ENCODE measurements around the gene STARD10.

The STARD10 gene

GRCh38 chr11:72724021-72724551 is 69.8 kb downstream of the STARD10 start:
- Histone ChIP-seq H3K36me3 (ENCODE audit: control insufficient read depth, insufficient read depth, low read length, severe bottlenecking) (no peaks in the 10 kb centered on the region), H3K9ac (ENCODE audit: low read length) (no peak overlapping the region), H3K4me3 (ENCODE audit: low read length) (no peak overlapping the region), H3K9me3 (ENCODE audit: control insufficient read depth, low read length) (no peaks in the 10 kb centered on the region), H3K4me1 (ENCODE audit: control insufficient read depth, insufficient read depth, low read length) (peaks cover 46% of the 10 kb centered on the region), H3K27me3 (replicated peaks; ENCODE audit: control insufficient read depth, insufficient read depth, low read length) (no peaks in the 10 kb centered on the region)
- DNase-seq (ENCODE audit: low read depth): no peak

- DNase-seq (ENCODE audit: low read depth): no peak
These were observed 70.3 kb downstream of the STARD10 start for GRCh38 chr11:72723508-72723907.

GRCh38 chr11:72722050-72722748 is 71.6 kb downstream of the STARD10 start:
- peaks cover 48% of the 10 kb centered on the region for H3K4me1 ChIP-seq (ENCODE audit: control insufficient read depth, insufficient read depth, low read length)
- peak overlapping the region; percentile 93 for H3K4me3 ChIP-seq (ENCODE audit: low read length)
- DNase-seq (ENCODE audit: low read depth): peak; percentile 95
- peak overlapping the region; percentile 96 for H3K9ac ChIP-seq (ENCODE audit: low read length)
- H3K36me3 ChIP-seq (ENCODE audit: control insufficient read depth, insufficient read depth, low read length, severe bottlenecking): peaks cover 12% of the 10 kb centered on the region
- H3K9me3 ChIP-seq (ENCODE audit: control insufficient read depth, low read length): no peaks in the 10 kb centered on the region
- H3K27me3 ChIP-seq (replicated peaks; ENCODE audit: control insufficient read depth, insufficient read depth, low read length): no peaks in the 10 kb centered on the region

More at GRCh38 chr11:72723508-72723907, 70.3 kb downstream of the STARD10 start:
- peaks cover 52% of the 10 kb centered on the region for H3K4me1 ChIP-seq (ENCODE audit: control insufficient read depth, insufficient read depth, low read length)
- no peak overlapping the region for H3K9ac ChIP-seq (ENCODE audit: low read length)
- peaks cover 5% of the 10 kb centered on the region for H3K36me3 ChIP-seq (ENCODE audit: control insufficient read depth, insufficient read depth, low read length, severe bottlenecking)
- no peaks in the 10 kb centered on the region for H3K9me3 ChIP-seq (ENCODE audit: control insufficient read depth, low read length)
- no peak overlapping the region for H3K4me3 ChIP-seq (ENCODE audit: low read length)
- no peaks in the 10 kb centered on the region for H3K27me3 ChIP-seq (replicated peaks; ENCODE audit: control insufficient read depth, insufficient read depth, low read length)

GRCh38 chr11:72721689-72722049 is 72.2 kb downstream of the STARD10 start:
- H3K4me1 ChIP-seq (ENCODE audit: control insufficient read depth, insufficient read depth, low read length): peaks cover 48% of the 10 kb centered on the region
- peak; percentile 52 for DNase-seq (ENCODE audit: low read depth)

GRCh38 chr11:72721276-72721675 is 72.6 kb downstream of the STARD10 start:
- no peaks in the 10 kb centered on the region for H3K27me3 ChIP-seq (replicated peaks; ENCODE audit: control insufficient read depth, insufficient read depth, low read length)
- peaks cover 21% of the 10 kb centered on the region for H3K36me3 ChIP-seq (ENCODE audit: control insufficient read depth, insufficient read depth, low read length, severe bottlenecking)
- H3K4me3 ChIP-seq (ENCODE audit: low read length): peak overlapping the region; percentile 93

More at GRCh38 chr11:72721689-72722049, 72.2 kb downstream of the STARD10 start:
- Histone ChIP-seq H3K27me3 (replicated peaks; ENCODE audit: control insufficient read depth, insufficient read depth, low read length) (no peaks in the 10 kb centered on the region), H3K36me3 (ENCODE audit: control insufficient read depth, insufficient read depth, low read length, severe bottlenecking) (peaks cover 17% of the 10 kb centered on the region), H3K9ac (ENCODE audit: low read length) (peak overlapping the region; percentile 96), H3K9me3 (ENCODE audit: control insufficient read depth, low read length) (no peaks in the 10 kb centered on the region), H3K4me3 (ENCODE audit: low read length) (peak overlapping the region; percentile 93)

GRCh38 chr11:72720784-72721183 is 73.1 kb downstream of the STARD10 start:
- H3K4me3 ChIP-seq (ENCODE audit: low read length): peak overlapping the region; percentile 93
- H3K9me3 ChIP-seq (ENCODE audit: control insufficient read depth, low read length): no peaks in the 10 kb centered on the region
- H3K4me1 ChIP-seq (ENCODE audit: control insufficient read depth, insufficient read depth, low read length): peaks cover 48% of the 10 kb centered on the region
- H3K36me3 ChIP-seq (ENCODE audit: control insufficient read depth, insufficient read depth, low read length, severe bottlenecking): peaks cover 23% of the 10 kb centered on the region
- DNase-seq (ENCODE audit: low read depth): no peak
- H3K9ac ChIP-seq (ENCODE audit: low read length): peak overlapping the region; percentile 96
- no peaks in the 10 kb centered on the region for H3K27me3 ChIP-seq (replicated peaks; ENCODE audit: control insufficient read depth, insufficient read depth, low read length)

More at GRCh38 chr11:72721276-72721675, 72.6 kb downstream of the STARD10 start:
- no peak for DNase-seq (ENCODE audit: low read depth)
- Histone ChIP-seq H3K9ac (ENCODE audit: low read length) (peak overlapping the region; percentile 96), H3K4me1 (ENCODE audit: control insufficient read depth, insufficient read depth, low read length) (peaks cover 48% of the 10 kb centered on the region), H3K9me3 (ENCODE audit: control insufficient read depth, low read length) (no peaks in the 10 kb centered on the region)

GRCh38 chr11:72720047-72720446 is 73.8 kb downstream of the STARD10 start:
- no peak for DNase-seq (ENCODE audit: low read depth)
- peak overlapping the region; percentile 96 for H3K9ac ChIP-seq (ENCODE audit: low read length)
- H3K4me3 ChIP-seq (ENCODE audit: low read length): peak overlapping the region; percentile 93
- H3K4me1 ChIP-seq (ENCODE audit: control insufficient read depth, insufficient read depth, low read length): peaks cover 48% of the 10 kb centered on the region
- H3K9me3 ChIP-seq (ENCODE audit: control insufficient read depth, low read length): no peaks in the 10 kb centered on the region
- peaks cover 23% of the 10 kb centered on the region for H3K36me3 ChIP-seq (ENCODE audit: control insufficient read depth, insufficient read depth, low read length, severe bottlenecking)
- no peaks in the 10 kb centered on the region for H3K27me3 ChIP-seq (replicated peaks; ENCODE audit: control insufficient read depth, insufficient read depth, low read length)

GRCh38 chr11:72719551-72719950 is 74.3 kb downstream of the STARD10 start:
- peaks cover 48% of the 10 kb centered on the region for H3K4me1 ChIP-seq (ENCODE audit: control insufficient read depth, insufficient read depth, low read length)
- peak overlapping the region; percentile 96 for H3K9ac ChIP-seq (ENCODE audit: low read length)
- peaks cover 23% of the 10 kb centered on the region for H3K36me3 ChIP-seq (ENCODE audit: control insufficient read depth, insufficient read depth, low read length, severe bottlenecking)
- peak overlapping the region; percentile 93 for H3K4me3 ChIP-seq (ENCODE audit: low read length)
- no peaks in the 10 kb centered on the region for H3K9me3 ChIP-seq (ENCODE audit: control insufficient read depth, low read length)
- DNase-seq (ENCODE audit: low read depth): no peak
- H3K27me3 ChIP-seq (replicated peaks; ENCODE audit: control insufficient read depth, insufficient read depth, low read length): no peaks in the 10 kb centered on the region

GRCh38 chr11:72719144-72719543 is 74.7 kb downstream of the STARD10 start:
- Histone ChIP-seq H3K27me3 (replicated peaks; ENCODE audit: control insufficient read depth, insufficient read depth, low read length) (no peaks in the 10 kb centered on the region), H3K4me3 (ENCODE audit: low read length) (peak overlapping the region; percentile 93), H3K36me3 (ENCODE audit: control insufficient read depth, insufficient read depth, low read length, severe bottlenecking) (peaks cover 23% of the 10 kb centered on the region), H3K4me1 (ENCODE audit: control insufficient read depth, insufficient read depth, low read length) (peaks cover 48% of the 10 kb centered on the region), H3K9me3 (ENCODE audit: control insufficient read depth, low read length) (no peaks in the 10 kb centered on the region), H3K9ac (ENCODE audit: low read length) (peak overlapping the region; percentile 28)
- no peak for DNase-seq (ENCODE audit: low read depth)

GRCh38 chr11:72718101-72718501 is 75.7 kb downstream of the STARD10 start:
- Histone ChIP-seq H3K9me3 (ENCODE audit: control insufficient read depth, low read length) (no peaks in the 10 kb centered on the region), H3K4me3 (ENCODE audit: low read length) (no peak overlapping the region), H3K9ac (ENCODE audit: low read length) (no peak overlapping the region), H3K36me3 (ENCODE audit: control insufficient read depth, insufficient read depth, low read length, severe bottlenecking) (peaks cover 23% of the 10 kb centered on the region), H3K27me3 (replicated peaks; ENCODE audit: control insufficient read depth, insufficient read depth, low read length) (no peaks in the 10 kb centered on the region), H3K4me1 (ENCODE audit: control insufficient read depth, insufficient read depth, low read length) (peaks cover 39% of the 10 kb centered on the region)
- no peak for DNase-seq (ENCODE audit: low read depth)

- H3K4me3 ChIP-seq (ENCODE audit: low read length): no peak overlapping the region
- H3K27me3 ChIP-seq (replicated peaks; ENCODE audit: control insufficient read depth, insufficient read depth, low read length): no peaks in the 10 kb centered on the region
- no peaks in the 10 kb centered on the region for H3K9me3 ChIP-seq (ENCODE audit: control insufficient read depth, low read length)
- H3K4me1 ChIP-seq (ENCODE audit: control insufficient read depth, insufficient read depth, low read length): peaks cover 40% of the 10 kb centered on the region
- peaks cover 23% of the 10 kb centered on the region for H3K36me3 ChIP-seq (ENCODE audit: control insufficient read depth, insufficient read depth, low read length, severe bottlenecking)
- no peak for DNase-seq (ENCODE audit: low read depth)
- no peak overlapping the region for H3K9ac ChIP-seq (ENCODE audit: low read length)
These were observed 76.9 kb downstream of the STARD10 start for GRCh38 chr11:72716788-72717435.
